HG02763 (cell line): ENCODE results near the gene HOXC6.
"Not testable (repeated sequence)": the region's sequence is repeated elsewhere in the genome, so short reads cannot be mapped to it uniquely, and the experiment has no call there.

Experiments
- ATAC-seq: cut with Tn5 transposase; IDR thresholded peaks from one replicate; pipeline ENCODE4 v1.9.1; 2021; ENCODE audit warnings: mild to moderate bottlenecking, moderate library complexity; ENCODE audit not compliant: unreplicated experiment

HOXC6 gene

GRCh38 chr12:54038871-54039414 lies 10.7 kb downstream of the HOXC6 start:
- no peak for ATAC-seq

DNA sequence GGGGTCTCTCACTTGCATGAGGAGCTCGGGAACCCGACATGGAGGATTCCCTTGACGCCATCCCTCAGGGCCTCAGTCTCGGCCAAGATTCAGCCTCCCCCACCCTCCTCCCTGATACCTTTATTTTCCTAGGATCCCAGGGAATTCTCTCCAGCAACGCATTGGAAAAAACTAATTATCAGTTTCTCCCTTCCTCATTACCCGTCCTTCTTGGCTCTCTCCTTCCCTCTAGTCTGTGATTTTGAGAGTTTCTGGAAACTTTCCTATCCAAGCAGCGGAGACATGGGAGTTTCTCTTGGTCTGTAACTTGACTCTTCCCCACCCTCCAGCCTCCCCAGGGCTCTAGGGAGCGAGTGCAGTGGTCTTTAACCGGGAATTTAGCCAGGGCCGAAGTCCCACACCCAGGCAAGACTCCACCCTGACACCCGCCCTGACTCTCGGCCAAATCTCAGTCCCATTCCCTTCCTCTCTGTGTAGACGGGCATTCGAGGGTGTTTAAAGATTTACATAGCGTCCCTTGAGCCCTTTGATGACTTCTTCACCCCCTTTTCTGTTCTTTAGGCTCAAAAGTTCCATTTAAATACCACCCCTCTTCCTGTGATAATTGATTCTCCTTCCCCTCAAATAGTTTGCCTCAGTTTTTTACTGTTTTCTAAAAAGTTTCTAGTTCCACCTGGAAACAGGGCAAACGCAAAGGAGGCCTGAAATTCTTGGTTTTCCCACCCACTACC lies 11.3 kb downstream of the HOXC6 start:
- ATAC-seq = no peak

DNA sequence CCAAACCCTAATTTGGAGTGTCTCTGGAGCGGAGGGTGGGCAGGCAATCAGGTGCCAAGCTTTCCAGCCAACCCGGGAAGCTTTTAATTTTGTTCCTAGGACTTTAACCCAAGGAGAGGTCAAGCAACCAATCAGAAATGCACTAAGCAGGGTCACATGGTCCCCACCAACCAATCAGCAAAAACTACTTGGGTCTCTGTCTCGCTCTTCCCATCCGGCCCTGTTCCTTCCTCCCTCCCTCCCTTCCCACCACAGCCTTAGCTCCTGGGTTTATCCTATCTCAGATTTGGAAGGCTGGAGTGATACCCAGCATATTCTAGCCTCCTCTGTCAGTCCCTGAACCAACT lies 11.9 kb downstream of the HOXC6 start:
- no peak for ATAC-seq

- no peak for ATAC-seq
These were observed 12.4 kb downstream of the HOXC6 start for GRCh38 chr12:54040648-54041047.

DNA sequence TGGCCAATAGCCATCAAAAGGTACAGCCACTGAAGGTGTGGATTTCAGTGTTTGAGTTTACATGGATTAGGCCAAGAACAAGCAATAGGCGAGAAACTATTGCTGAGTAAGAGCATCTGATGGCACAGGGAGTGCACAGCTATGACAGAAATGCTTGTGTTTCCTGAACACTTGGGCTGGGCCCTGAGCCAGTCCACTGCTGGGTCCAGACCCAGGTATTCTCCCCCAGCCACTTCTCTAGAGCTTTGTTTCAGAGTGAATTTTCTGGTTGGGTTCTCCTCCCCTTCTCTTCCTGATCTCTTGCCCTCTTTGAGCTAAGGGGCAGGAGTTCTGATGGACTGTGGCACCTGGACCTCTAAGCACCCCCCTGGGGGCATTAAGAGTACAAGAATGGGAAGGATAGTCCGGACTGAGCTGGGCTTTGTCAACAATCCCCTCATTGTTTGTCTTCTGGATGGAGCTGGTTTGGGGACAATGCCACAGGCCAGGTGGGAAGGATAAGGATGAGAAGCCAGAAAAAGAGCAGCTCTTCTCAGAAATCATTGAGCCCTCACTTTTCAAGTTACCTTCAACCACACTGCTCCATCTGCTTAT lies 13.0 kb downstream of the HOXC6 start:
- no peak for ATAC-seq

DNA sequence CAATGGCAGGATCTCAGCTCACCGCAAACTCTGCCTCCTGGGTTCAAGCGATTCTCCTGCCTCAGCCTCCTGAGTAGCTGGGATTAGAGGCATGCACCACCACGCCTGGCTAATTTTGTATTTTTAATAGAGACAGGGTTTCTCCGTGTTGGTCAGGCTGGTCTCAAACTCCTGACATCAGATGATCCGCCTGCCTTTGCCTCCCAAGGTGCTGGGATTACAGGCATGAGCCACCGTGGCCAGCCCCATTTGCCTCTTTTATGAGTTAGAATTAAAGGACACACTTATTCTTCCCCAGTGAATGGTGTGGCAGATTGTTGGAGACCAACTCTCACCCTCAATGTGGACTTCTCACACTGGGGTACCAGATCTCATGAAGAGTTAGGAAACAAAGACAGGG lies 13.8 kb downstream of the HOXC6 start:
- not testable (repeated sequence) for ATAC-seq

GRCh38 chr12:54042970-54043853 lies 15.0 kb downstream of the HOXC6 start:
- ATAC-seq = no peak

DNA sequence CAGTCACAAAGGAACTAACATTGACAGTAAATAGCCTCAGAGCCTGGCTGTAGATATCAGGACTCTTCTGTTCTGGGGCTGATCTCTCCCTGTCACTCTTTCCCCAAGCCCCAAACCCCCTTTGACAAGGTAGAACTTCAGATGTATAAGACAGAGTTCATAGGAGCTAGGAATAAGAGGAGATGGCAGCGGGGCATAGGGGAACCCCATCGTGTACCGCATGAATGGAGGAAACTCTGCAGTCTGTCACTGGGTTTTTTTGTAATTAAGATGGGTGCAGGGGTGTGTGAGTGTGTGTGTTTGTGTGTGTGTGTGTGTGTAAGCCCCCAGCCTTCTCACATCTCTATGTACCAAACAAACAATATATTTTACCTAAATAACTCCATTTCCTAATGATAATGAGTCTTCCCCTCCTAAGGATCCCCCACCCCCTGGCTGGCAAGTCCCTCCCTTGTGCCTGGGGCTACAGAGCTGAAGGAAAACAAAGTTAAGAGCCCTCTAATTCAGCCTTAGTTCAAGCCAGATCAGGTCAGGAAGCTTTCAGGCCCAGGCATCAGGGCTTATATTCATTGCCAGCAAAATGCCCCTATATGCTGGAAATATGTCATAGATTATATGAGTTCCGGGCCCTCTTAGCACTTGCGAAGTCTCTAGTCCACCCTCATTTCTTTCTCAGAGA lies 16.3 kb downstream of the HOXC6 start:
- ATAC-seq = no peak

GRCh38 chr12:54045401-54045800 lies 17.2 kb downstream of the HOXC6 start:
- ATAC-seq = no peak

GRCh38 chr12:54045868-54046521 lies 17.8 kb downstream of the HOXC6 start:
- no peak for ATAC-seq

GRCh38 chr12:54046809-54047159 lies 18.5 kb downstream of the HOXC6 start:
- no peak for ATAC-seq

DNA sequence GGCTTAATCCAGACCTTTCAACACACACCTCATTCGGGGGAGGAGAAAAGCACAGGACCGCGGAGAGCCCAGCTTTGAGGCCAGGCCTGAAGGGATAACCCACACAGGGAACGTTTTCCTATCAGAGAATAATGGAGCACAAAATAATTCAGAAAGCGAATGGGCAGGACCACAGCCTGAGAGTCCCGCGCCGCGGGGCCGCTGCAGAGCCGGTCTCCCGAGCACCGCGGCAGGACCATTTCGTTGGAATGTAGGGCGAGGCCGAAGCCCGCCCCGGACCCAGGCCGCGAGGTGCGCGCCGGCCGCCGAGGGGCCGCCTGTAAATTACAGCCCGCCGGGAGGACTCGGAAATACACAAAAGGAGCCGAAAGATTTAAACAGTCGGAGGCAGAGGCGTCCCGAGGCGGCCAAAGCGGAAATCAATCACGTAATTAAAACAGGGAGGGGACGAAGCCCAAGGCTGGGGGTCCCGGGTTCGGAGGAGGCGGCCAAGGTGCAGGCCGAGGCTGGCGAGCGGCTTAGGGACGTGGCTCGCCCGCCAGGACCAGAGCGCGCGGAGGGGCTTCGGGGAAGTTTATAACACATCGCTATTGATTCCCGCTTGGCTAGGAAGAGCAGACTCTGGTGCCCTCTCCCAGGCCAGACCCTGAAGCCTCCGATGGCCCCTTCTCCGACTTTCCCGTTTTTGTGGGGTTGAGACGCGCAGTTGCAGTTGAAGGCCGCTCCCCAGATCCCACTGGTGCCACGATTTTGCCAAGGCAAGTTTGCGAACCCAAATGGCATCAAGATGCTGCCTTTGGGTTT lies 19.1 kb downstream of the HOXC6 start:
- ATAC-seq = no peak

GRCh38 chr12:54047964-54048303 lies 19.7 kb downstream of the HOXC6 start:
- no peak for ATAC-seq

- no peak for ATAC-seq
These were observed 20.3 kb downstream of the HOXC6 start for GRCh38 chr12:54048406-54049093.

DNA sequence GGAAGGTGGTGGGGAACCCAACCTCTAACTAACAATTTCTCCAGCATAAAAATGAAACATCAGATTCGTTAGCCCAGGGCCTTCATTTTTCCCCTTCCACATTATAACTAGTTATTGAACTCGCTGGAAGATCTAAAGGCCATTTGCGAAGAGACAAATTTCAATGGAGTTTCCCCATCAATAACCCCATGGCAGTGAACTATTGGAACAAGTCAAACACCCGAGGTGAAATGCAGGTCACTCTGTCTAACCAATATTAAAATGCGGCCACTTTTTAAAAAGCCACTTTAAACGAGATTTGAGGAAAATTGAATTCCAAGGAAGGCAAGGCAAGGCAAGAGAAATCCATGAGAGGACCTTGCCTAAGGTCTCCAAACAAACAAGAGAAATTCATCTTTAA lies 20.9 kb downstream of the HOXC6 start:
- no peak for ATAC-seq

GRCh38 chr12:54050482-54050810 lies 22.2 kb downstream of the HOXC6 start:
- ATAC-seq = no peak

GRCh38 chr12:54051026-54051842 lies 23.0 kb downstream of the HOXC6 start:
- ATAC-seq = no peak

DNA sequence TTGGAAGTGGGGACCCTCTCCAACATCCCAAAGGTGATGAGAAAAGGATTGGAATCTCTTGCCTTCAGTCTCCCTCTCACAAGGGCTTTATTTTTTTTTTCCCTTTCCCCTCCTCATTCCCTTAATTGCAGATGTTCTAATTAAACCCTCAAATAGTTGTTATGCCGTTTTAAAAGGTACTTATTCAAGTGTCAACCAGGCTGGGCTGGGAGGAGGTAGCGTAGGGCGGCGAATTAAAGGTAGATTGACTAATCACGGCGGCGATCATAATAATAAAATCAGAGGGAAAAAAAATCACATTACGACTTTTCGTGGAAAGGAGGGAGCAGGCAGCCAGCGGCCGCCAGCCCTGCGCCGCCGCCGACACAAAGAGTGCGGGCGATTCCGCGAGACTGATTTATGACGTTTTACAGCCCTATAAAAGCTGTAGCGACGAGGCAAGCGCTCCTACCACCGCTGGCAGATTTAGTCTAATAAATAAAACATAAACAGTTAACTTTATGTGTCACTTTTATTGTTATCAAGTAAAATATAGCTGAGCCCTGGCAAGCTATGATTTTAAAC lies 23.7 kb downstream of the HOXC6 start:
- ATAC-seq = no peak
